ENCODE measurements around the gene TMEM238.
"Not testable (repeated sequence)": the region's sequence is repeated elsewhere in the genome, so short reads cannot be mapped to it uniquely, and the experiment has no call there.

The TMEM238 gene

GRCh38 chr19:55406091-55406825 is 22.2 kb upstream of the TMEM238 start:
- Histone ChIP-seq H3K27me3 (ENCODE audit: insufficient read depth, poor library complexity, severe bottlenecking) (no peaks in the 10 kb centered on the region), H3K4me3 (replicated peaks; ENCODE audit: insufficient read depth, low read length) (peak overlapping the region; percentile 91), H3K27ac (replicated peaks) (peak overlapping the region; percentile 98)
- TF ChIP-seq GABPA (IDR thresholded peaks at IDR 0.05; ENCODE audit: low read depth): no peak
- no peak for TF ChIP-seq CTCF (IDR thresholded peaks at IDR 0.05; ENCODE audit: insufficient read depth, low read length)
- no peak for TF ChIP-seq POLR2AphosphoS5 (IDR thresholded peaks at IDR 0.05; ENCODE audit: low read depth)
- TF ChIP-seq SPI1 (IDR thresholded peaks at IDR 0.05; ENCODE audit: borderline replicate concordance, low read depth): no peak
- no peak for TF ChIP-seq REST (IDR thresholded peaks at IDR 0.05; ENCODE audit: insufficient replicate concordance, low read depth)
- DNase-seq (ENCODE audit: low read depth in 1 of 2, low spot score in 1 of 2): no peak

GRCh38 chr19:55405638-55406037 is 21.5 kb upstream of the TMEM238 start:
- H3K4me3 ChIP-seq (replicated peaks; ENCODE audit: insufficient read depth, low read length): peak overlapping the region; percentile 91
- H3K27ac ChIP-seq (replicated peaks): no peak overlapping the region
- no peak for DNase-seq (ENCODE audit: low read depth in 1 of 2, low spot score in 1 of 2)
- no peaks in the 10 kb centered on the region for H3K27me3 ChIP-seq (ENCODE audit: insufficient read depth, poor library complexity, severe bottlenecking)
- no peak for TF ChIP-seq CTCF (IDR thresholded peaks at IDR 0.05; ENCODE audit: insufficient read depth, low read length)
- no peak for TF ChIP-seq SPI1 (IDR thresholded peaks at IDR 0.05; ENCODE audit: borderline replicate concordance, low read depth)
- no peak for TF ChIP-seq GABPA (IDR thresholded peaks at IDR 0.05; ENCODE audit: low read depth)
- no peak for TF ChIP-seq POLR2AphosphoS5 (IDR thresholded peaks at IDR 0.05; ENCODE audit: low read depth)
- TF ChIP-seq REST (IDR thresholded peaks at IDR 0.05; ENCODE audit: insufficient replicate concordance, low read depth): no peak

- no peak overlapping the region for H3K27ac ChIP-seq (replicated peaks)
- H3K4me3 ChIP-seq (replicated peaks; ENCODE audit: insufficient read depth, low read length): no peak overlapping the region
- no peaks in the 10 kb centered on the region for H3K27me3 ChIP-seq (ENCODE audit: insufficient read depth, poor library complexity, severe bottlenecking)
- TF ChIP-seq SPI1 (IDR thresholded peaks at IDR 0.05; ENCODE audit: borderline replicate concordance, low read depth) (no peak), REST (IDR thresholded peaks at IDR 0.05; ENCODE audit: insufficient replicate concordance, low read depth) (no peak), POLR2AphosphoS5 (IDR thresholded peaks at IDR 0.05; ENCODE audit: low read depth) (no peak), CTCF (IDR thresholded peaks at IDR 0.05; ENCODE audit: insufficient read depth, low read length) (no peak), GABPA (IDR thresholded peaks at IDR 0.05; ENCODE audit: low read depth) (no peak)
- no peak for DNase-seq (ENCODE audit: low read depth in 1 of 2, low spot score in 1 of 2)
These were observed 18.4 kb upstream of the TMEM238 start for GRCh38 chr19:55402509-55402908.

GRCh38 chr19:55401390-55401789 is 17.3 kb upstream of the TMEM238 start:
- H3K4me3 ChIP-seq (replicated peaks; ENCODE audit: insufficient read depth, low read length); H3K27ac ChIP-seq (replicated peaks); H3K27me3 ChIP-seq (ENCODE audit: insufficient read depth, poor library complexity, severe bottlenecking); DNase-seq (ENCODE audit: low read depth in 1 of 2, low spot score in 1 of 2): not testable (repeated sequence)
